Uterus (tissue), 4 donors: ENCODE measurements around the gene ZNF468. TPM values are rescaled to one million over a fixed set of nuclear protein-coding genes. Genes with fewer than 3 reads are reported as not detected.

Experiments used
- DNase-seq, 2 donors: peaks; one replicate each; pipeline ENCODE4 v3.0.0-alpha.2; 2019 to 2020
- H3K27ac ChIP-seq, 2 donors: fragments of 200-600 bp; sonication (generic); 1 replicate in 1 of 2; 2 replicates in 1 of 2; pipeline ENCODE4 v1.5.1; 2016 to 2018
- H3K27me3 ChIP-seq, 2 donors: fragments of 200-600 bp; sonication (generic); one replicate each; pipeline ENCODE4 v1.5.1; 2018 to 2019; ENCODE audit warnings: control low read depth in 1 of 2
- H3K36me3 ChIP-seq, 2 donors: fragments of 200-600 bp; sonication (generic); one replicate each; pipeline ENCODE4 v1.5.1; 2019; ENCODE audit warnings: control low read depth in 1 of 2
- H3K4me1 ChIP-seq, 2 donors: fragments of 200-600 bp; sonication (generic); one replicate each; pipeline ENCODE4 v1.5.1; 2018 to 2019; ENCODE audit warnings: control low read depth in 1 of 2
- H3K4me3 ChIP-seq, 2 donors: fragments of 200-600 bp; sonication (generic); 1 replicate in 1 of 2; 2 replicates in 1 of 2; pipeline ENCODE4 v1.5.1; 2018 to 2019; ENCODE audit warnings: mild to moderate bottlenecking in 1 of 2
- H3K9me3 ChIP-seq, 2 donors: fragments of 200-600 bp; sonication (generic); one replicate each; pipeline ENCODE4 v1.5.1; 2019; ENCODE audit warnings: control low read depth in 1 of 2
- POLR2A ChIP-seq, 2 donors: fragments of 450-650 bp; IDR thresholded peaks; one replicate each; pipeline ENCODE4 v1.6.1; 2016; ENCODE audit warnings: antibody characterized with exemption in 2 of 2, mild to moderate bottlenecking in 1 of 2, moderate library complexity in 1 of 2
- intact Hi-C: fragments of 100-400 bp; cut with DNase I; formaldehyde crosslinking; loops from one replicate; pipeline ENCODE4 v1.15.1; 2023; ENCODE audit warnings: low total_unique reads
- total RNA-seq, 4 donors: library from RNA; depleted of rRNA in 3 of 4; stranded (reverse); fragments of >200 nt in 3 of 4; gene quantifications; one replicate each; pipeline versions ENCODE4 v1.1.0 to v1.2.4, GENCODE V29; 2014 to 2023
- TF ChIP-seq, protein P1 (sequence below), 4 experiments: fragments of 200-600 bp in 2 of 4; fragments of 450-650 bp in 2 of 4; sonication (generic) in 2 of 4; IDR thresholded peaks; one replicate each; pipeline ENCODE4 v1.5.1; 2016 to 2019; ENCODE audit warnings: antibody characterized with exemption in 4 of 4, mild to moderate bottlenecking in 2 of 4, moderate library complexity in 1 of 4
- donor health status: DM: yes; HTN: yes; CAD: no.

ZNF468 gene
- total RNA-seq, 4 donors from 2014 or later = 4.7 to 92.2 (median 36.0) TPM

- no peaks in the 10 kb centered on the region for H3K4me1 ChIP-seq
- DNase-seq = peak; percentile 96 to 98
- no peaks in the 10 kb centered on the region for H3K36me3 ChIP-seq
- H3K27ac ChIP-seq = peak within 1 kb of the TSS; percentile 83 to 87
- H3K9me3 ChIP-seq = no peaks in the 10 kb centered on the region
- H3K4me3 ChIP-seq = peak within 1 kb of the TSS; percentile 51 to 59
- H3K27me3 ChIP-seq = no peaks in the 10 kb centered on the region
- intact Hi-C loops = no loop called here
- TF ChIP-seq POLR2A (IDR thresholded peaks at IDR 0.05) = peak; percentile 57 to 71
- TF ChIP-seq, protein P1, sequence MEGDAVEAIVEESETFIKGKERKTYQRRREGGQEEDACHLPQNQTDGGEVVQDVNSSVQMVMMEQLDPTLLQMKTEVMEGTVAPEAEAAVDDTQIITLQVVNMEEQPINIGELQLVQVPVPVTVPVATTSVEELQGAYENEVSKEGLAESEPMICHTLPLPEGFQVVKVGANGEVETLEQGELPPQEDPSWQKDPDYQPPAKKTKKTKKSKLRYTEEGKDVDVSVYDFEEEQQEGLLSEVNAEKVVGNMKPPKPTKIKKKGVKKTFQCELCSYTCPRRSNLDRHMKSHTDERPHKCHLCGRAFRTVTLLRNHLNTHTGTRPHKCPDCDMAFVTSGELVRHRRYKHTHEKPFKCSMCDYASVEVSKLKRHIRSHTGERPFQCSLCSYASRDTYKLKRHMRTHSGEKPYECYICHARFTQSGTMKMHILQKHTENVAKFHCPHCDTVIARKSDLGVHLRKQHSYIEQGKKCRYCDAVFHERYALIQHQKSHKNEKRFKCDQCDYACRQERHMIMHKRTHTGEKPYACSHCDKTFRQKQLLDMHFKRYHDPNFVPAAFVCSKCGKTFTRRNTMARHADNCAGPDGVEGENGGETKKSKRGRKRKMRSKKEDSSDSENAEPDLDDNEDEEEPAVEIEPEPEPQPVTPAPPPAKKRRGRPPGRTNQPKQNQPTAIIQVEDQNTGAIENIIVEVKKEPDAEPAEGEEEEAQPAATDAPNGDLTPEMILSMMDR (IDR thresholded peaks at IDR 0.05) = no peak
Observed at GRCh38 chr19:52897138-52897935, 39.9 kb upstream of the ZNF468 start, which contains the start of gene ZNF320. Gene ZNF320 (minus strand): TSS chr19:52897635. CDS start chr19:52890255, 7,380 bp downstream.

- Histone ChIP-seq H3K27ac (peak overlapping the region; percentile 83 to 87), H3K4me3 (peak overlapping the region; percentile 51 to 59), H3K4me1 (no peaks in the 10 kb centered on the region), H3K36me3 (no peaks in the 10 kb centered on the region), H3K27me3 (no peaks in the 10 kb centered on the region), H3K9me3 (no peaks in the 10 kb centered on the region)
- DNase-seq = peak; percentile 30 to 34
- intact Hi-C loops = no loop called here
- TF ChIP-seq, protein P1 (IDR thresholded peaks at IDR 0.05) = no peak
- TF ChIP-seq POLR2A (IDR thresholded peaks at IDR 0.05) = no peak
Observed at GRCh38 chr19:52896431-52897137, 39.2 kb upstream of the ZNF468 start.

- Histone ChIP-seq H3K27me3 (no peaks in the 10 kb centered on the region), H3K36me3 (no peaks in the 10 kb centered on the region), H3K27ac (no peak overlapping the region), H3K4me1 (no peaks in the 10 kb centered on the region), H3K4me3 (no peak overlapping the region), H3K9me3 (no peaks in the 10 kb centered on the region)
- TF ChIP-seq, protein P1 (IDR thresholded peaks at IDR 0.05) = no peak
- TF ChIP-seq POLR2A (IDR thresholded peaks at IDR 0.05) = no peak
- intact Hi-C loops = no loop called here
- no peak for DNase-seq
Observed at GRCh38 chr19:52891336-52891735, 33.9 kb upstream of the ZNF468 start.

DNA sequence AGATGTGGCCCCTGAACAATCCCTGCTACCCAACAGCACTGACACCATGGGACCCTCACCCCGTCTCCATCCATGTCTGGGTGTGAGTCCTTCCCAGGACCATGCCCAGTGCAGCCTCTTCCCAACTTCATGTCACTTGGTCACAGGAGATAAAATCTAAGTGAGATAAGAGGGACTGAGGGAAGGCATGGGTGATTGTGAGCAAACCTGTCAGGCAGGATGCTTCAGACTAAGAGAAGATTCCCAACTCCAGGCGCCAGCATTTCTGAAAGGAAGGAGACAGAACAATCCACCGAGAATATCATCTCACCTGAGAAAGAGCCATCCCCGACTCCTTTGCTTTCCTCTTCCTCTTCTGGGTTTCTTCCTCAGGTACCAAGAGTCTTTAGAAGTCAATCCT is 32.5 kb upstream of the ZNF468 start:
- Histone ChIP-seq H3K27me3 (no peaks in the 10 kb centered on the region), H3K9me3 (no peaks in the 10 kb centered on the region), H3K4me1 (no peaks in the 10 kb centered on the region), H3K36me3 (no peaks in the 10 kb centered on the region), H3K4me3 (no peak overlapping the region), H3K27ac (no peak overlapping the region)
- no peak for DNase-seq
- no peak for TF ChIP-seq POLR2A (IDR thresholded peaks at IDR 0.05)
- TF ChIP-seq, protein P1 (IDR thresholded peaks at IDR 0.05) = no peak
- intact Hi-C loops = no loop called here

GRCh38 chr19:52889076-52889475 is 31.7 kb upstream of the ZNF468 start:
- Histone ChIP-seq H3K4me3 (no peak overlapping the region), H3K9me3 (no peaks in the 10 kb centered on the region), H3K4me1 (no peaks in the 10 kb centered on the region), H3K27me3 (no peaks in the 10 kb centered on the region), H3K27ac (no peak overlapping the region), H3K36me3 (no peaks in the 10 kb centered on the region)
- intact Hi-C loops = no loop called here
- no peak for TF ChIP-seq POLR2A (IDR thresholded peaks at IDR 0.05)
- TF ChIP-seq, protein P1 (IDR thresholded peaks at IDR 0.05) = no peak
- no peak for DNase-seq
